Breast epithelium (tissue), 3 donors: ENCODE data around the gene DNAH8.

ENCODE experiments used
- CTCF ChIP-seq, 3 donors: fragments of 450-650 bp; IDR thresholded peaks; one replicate each; pipeline ENCODE4 v1.5.1; 2016 to 2017; ENCODE audit warnings: antibody characterized with exemption in 3 of 3, mild to moderate bottlenecking in 3 of 3, moderate library complexity in 3 of 3
- POLR2A ChIP-seq: fragments of 450-650 bp; IDR thresholded peaks from one replicate; pipeline ENCODE4 v1.6.1; 2016; ENCODE audit warnings: antibody characterized with exemption, mild to moderate bottlenecking, moderate library complexity

GRCh38 chr6:39040080-39040673, 325.1 kb downstream of the DNAH8 start:
- TF ChIP-seq CTCF (IDR thresholded peaks at IDR 0.05): no peak
- no peak for TF ChIP-seq POLR2A
